K562 (cell line): ENCODE data around the gene LMNA. TPM values are rescaled to one million over a fixed set of nuclear protein-coding genes. Genes with fewer than 3 reads are reported as not detected.

ENCODE experiments used
- ARID4B ChIP-seq: sonication (generic); formaldehyde crosslinking; IDR thresholded peaks from 2 replicates; pipeline ENCODE4 v1.8.0; 2022; ENCODE audit warnings: mild to moderate bottlenecking, missing genetic modification reagents
- BCL6 ChIP-seq: fragments of 250-450 bp; sonication (Bioruptor Pico); IDR thresholded peaks from 2 replicates; pipeline ENCODE4 v1.4.0; 2020
- BCOR ChIP-seq: fragments of 450-650 bp; IDR thresholded peaks from 2 replicates; pipeline ENCODE4 v1.6.1; 2016
- GATAD2B ChIP-seq: fragments of 450-650 bp; IDR thresholded peaks from 2 replicates; pipeline ENCODE4 v1.6.1; 2017; ENCODE audit warnings: mild to moderate bottlenecking, borderline replicate concordance
- NR0B1 ChIP-seq: fragments of 450-650 bp; IDR thresholded peaks from one replicate; pipeline ENCODE4 v1.6.1; 2018; ENCODE audit warnings: mild to moderate bottlenecking, moderate library complexity; ENCODE audit not compliant: partially characterized antibody
- NR2C2 ChIP-seq, 2 experiments: fragments of 200-800 bp in 1 of 2; sonication (Bioruptor generic) in 1 of 2; sonication (generic) in 1 of 2; formaldehyde crosslinking in 1 of 2; IDR thresholded peaks; 2 replicates each; pipeline versions ENCODE4 v1.6.1 to v1.8.0; 2016 to 2022; ENCODE audit warnings: mild to moderate bottlenecking in 1 of 2, missing compliant biosample characterization in 1 of 2, missing genetic modification characterization in 1 of 2, missing genetic modification reagents in 1 of 2
- PHB2 ChIP-seq: fragments of 450-650 bp; IDR thresholded peaks from 2 replicates; pipeline ENCODE4 v1.6.1; 2017; ENCODE audit warnings: low read depth
- SIN3B ChIP-seq: fragments of 450-650 bp; IDR thresholded peaks from 2 replicates; pipeline ENCODE4 v1.6.1; 2017; ENCODE audit warnings: low read depth, mild to moderate bottlenecking, moderate library complexity
- SMARCB1 ChIP-seq: IDR thresholded peaks from 2 replicates; pipeline ENCODE4 v1.6.1; 2011; ENCODE audit warnings: improper control_type of control experiment, low read depth; ENCODE audit not compliant: insufficient read length
- ZNF224 ChIP-seq: sonication (generic); formaldehyde crosslinking; IDR thresholded peaks from 2 replicates; pipeline ENCODE4 v1.8.0; 2022; ENCODE audit warnings: mild to moderate bottlenecking, missing genetic modification reagents
- ZNF274 ChIP-seq: IDR thresholded peaks from 2 replicates; pipeline ENCODE4 v1.6.1; 2011; ENCODE audit warnings: low read depth, mild to moderate bottlenecking, low read length, moderate library complexity, borderline replicate concordance
- ZNF318 ChIP-seq, 2 experiments: fragments of 450-650 bp; IDR thresholded peaks; 2 replicates each; pipeline ENCODE4 v1.6.1; 2016; ENCODE audit warnings: mild to moderate bottlenecking in 2 of 2, borderline replicate concordance in 1 of 2, low read depth in 1 of 2, moderate library complexity in 1 of 2
- polyA plus RNA-seq, 8 experiments: library from polyadenylated mRNA; depleted of rRNA in 4 of 8; stranded (reverse) in 5 of 8; unstranded in 3 of 8; fragments of >200 nt; fragmentation: Nextera tagmentation in 2 of 8; fragmentation: Illumina TruSeq in 1 of 8; extraction: Ambion mirVana in 2 of 8; extraction: Trizol in 1 of 8; gene quantifications; 2 replicates each; pipeline versions ENCODE4 v1.2.1 to v1.2.3, GENCODE V29; 2011 to 2014; ENCODE audit warnings: inconsistent platforms in 1 of 8, missing spikeins in 1 of 8
- total RNA-seq, 7 experiments: library from RNA; depleted of rRNA in 6 of 7; stranded (reverse); fragments of >200 nt in 6 of 7; fragmentation: Illumina TruSeq in 2 of 7; extraction: Trizol in 2 of 7; gene quantifications; 2 replicates each; pipeline versions ENCODE4 v1.2.1 to v1.2.3, GENCODE V29; 2011 to 2021; ENCODE audit warnings: low replicate concordance in 1 of 7

The LMNA gene
- total and polyA plus RNA-seq, 9 of the 15 experiments (the other 6 are each of a cell fraction or from before 2014, with no cell fraction given) = 1.00 to 347 (median 88.2) TPM

- 0 out of 2 replicates have a peak, but pooled peaks have one; percentile 18 for TF ChIP-seq ARID4B
- no peak for TF ChIP-seq PHB2
- no peak for TF ChIP-seq NR2C2 (CRISPR knock-in tag; IDR thresholded peaks at IDR 0.05)
- 0 out of 2 replicates have a peak, but pooled peaks have one; percentile 4 for TF ChIP-seq NR2C2 (tag; IDR thresholded peaks at IDR 0.05)
- TF ChIP-seq ZNF318 (IDR thresholded peaks at IDR 0.05; ENCODE audit: borderline replicate concordance in 1 of 2, low read depth in 1 of 2) = peak in 1 of 2 experiments; percentile 80; a peak in 1 of 4 replicates
- no peak for TF ChIP-seq NR0B1
- no peak for TF ChIP-seq BCL6 (CRISPR knock-in tag)
- no peak for TF ChIP-seq SMARCB1
- TF ChIP-seq ZNF274 = no peak
- TF ChIP-seq BCOR = no peak
- no peak for TF ChIP-seq ZNF224 (CRISPR knock-in tag)
- TF ChIP-seq SIN3B = no peak
- no peak for TF ChIP-seq GATAD2B
Observed at GRCh38 chr1:156106624-156107488, 7.7 kb upstream of the LMNA start (continued).
